ENCODE results near the gene OR2T6.
A peak's percentile ranks its signal among the peaks of the same experiment; 100 is the strongest.

The OR2T6 gene

DNA sequence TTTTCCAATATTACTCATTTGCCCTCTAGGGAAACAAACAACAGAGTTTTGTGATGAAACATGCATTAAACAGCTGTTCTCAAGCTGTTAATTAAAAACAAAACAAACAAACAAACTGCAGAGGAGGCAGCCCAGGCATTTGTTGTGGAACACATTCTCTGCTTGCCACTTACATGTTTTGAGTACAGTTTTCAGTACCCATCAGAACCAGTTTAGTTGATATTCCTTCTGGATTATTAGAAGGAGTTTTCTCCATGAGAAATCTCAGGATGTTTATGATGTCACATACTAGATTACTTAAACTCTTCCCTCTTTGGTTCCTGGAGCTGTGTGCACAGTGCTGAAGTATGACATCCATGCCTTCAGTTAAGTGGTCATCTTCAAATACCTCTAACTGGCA, at the start of gene OR2T6:
Gene OR2T6 (plus strand): TSS at position 301 of the 400 bp plus-strand sequence. CDS start 11,863 bp downstream, outside the sequence.
- TF ChIP-seq POLR2A (IDR thresholded peaks at IDR 0.05; ENCODE audit: low read depth, low read length): no peak
- FAIRE-seq (no peak), DNase-seq (ENCODE audit: insufficient read length, low spot score) (no peak)

- no peak for TF ChIP-seq POLR2A (IDR thresholded peaks at IDR 0.05; ENCODE audit: low read depth, low read length)
- DNase-seq (ENCODE audit: insufficient read length, low spot score): no peak
- no peak for FAIRE-seq
Measured at GRCh38 chr1:248343451-248343850, 32.1 kb upstream of the OR2T6 start.

GRCh38 chr1:248348475-248348874, 27.1 kb upstream of the OR2T6 start, which contains the start of gene OR14C36:
TSS of gene OR14C36 (plus strand) at chr1:248348775. CDS start at chr1:248348775, 0 bp downstream.
- DNase-seq (ENCODE audit: insufficient read length, low spot score): no peak
- no peak for TF ChIP-seq POLR2A (IDR thresholded peaks at IDR 0.05; ENCODE audit: low read depth, low read length)
- no peak for FAIRE-seq

DNA sequence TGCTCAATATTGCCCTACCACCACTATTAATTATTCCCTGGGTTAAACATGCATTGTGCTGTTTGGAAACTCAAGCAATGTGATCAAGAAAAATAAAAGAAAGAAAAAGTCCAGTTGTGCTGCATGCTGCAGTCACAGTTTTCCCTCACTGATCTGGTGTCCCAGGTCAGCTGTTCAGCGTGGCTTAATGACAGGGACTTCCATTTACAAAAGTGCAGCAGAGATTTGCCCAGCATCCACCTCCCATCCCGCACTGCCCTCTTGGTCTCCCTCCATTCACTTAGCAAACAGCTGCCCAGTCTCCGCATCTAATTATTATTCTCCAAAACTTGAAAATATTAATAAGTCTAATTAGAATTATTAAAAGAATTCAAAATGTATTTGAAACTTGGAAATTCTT, 16.1 kb upstream of the OR2T6 start:
- TF ChIP-seq POLR2A (IDR thresholded peaks at IDR 0.05; ENCODE audit: low read depth, low read length): no peak
- no peak for FAIRE-seq

GRCh38 chr1:248361121-248361715, 14.3 kb upstream of the OR2T6 start, which contains the start of gene OR2T4:
TSS of gene OR2T4 (plus strand) at chr1:248361665. CDS start at chr1:248361665, 0 bp downstream.
- FAIRE-seq (no peak), DNase-seq (ENCODE audit: insufficient read length, low spot score) (no peak)
- TF ChIP-seq POLR2A (IDR thresholded peaks at IDR 0.05; ENCODE audit: low read depth, low read length): no peak

More for the DNA sequence above, 16.1 kb upstream of the OR2T6 start:
- DNase-seq (ENCODE audit: insufficient read length, low spot score): no peak

GRCh38 chr1:248366609-248367008, 8.9 kb upstream of the OR2T6 start:
- no peak for DNase-seq (ENCODE audit: insufficient read length, low spot score)
- FAIRE-seq: no peak
- TF ChIP-seq POLR2A (IDR thresholded peaks at IDR 0.05; ENCODE audit: low read depth, low read length): no peak

DNA sequence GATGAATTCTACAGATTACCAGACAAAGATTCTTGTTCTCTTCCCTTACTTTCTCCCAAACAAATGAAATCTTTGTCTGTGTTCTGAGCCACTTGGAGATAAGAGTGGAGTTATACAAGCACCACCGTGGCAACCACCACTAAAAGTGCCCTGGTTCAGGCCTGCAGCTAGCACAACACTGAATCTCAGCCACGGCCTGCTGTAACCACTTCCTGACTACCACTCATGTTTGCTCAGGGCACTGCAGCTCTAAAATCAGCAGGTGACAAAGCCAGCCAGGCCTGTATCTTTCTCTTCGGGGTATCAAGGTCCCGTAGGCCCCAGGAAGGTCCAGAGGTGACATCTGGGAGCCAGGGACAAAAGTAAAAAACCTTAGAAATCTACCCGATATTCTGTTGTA, 3.2 kb upstream of the OR2T6 start:
- TF ChIP-seq POLR2A (IDR thresholded peaks at IDR 0.05; ENCODE audit: low read depth, low read length): no peak
- DNase-seq (ENCODE audit: insufficient read length, low spot score): no peak
- FAIRE-seq: no peak

- no peak for FAIRE-seq
- DNase-seq (ENCODE audit: insufficient read length, low spot score): no peak
- TF ChIP-seq POLR2A (IDR thresholded peaks at IDR 0.05; ENCODE audit: low read depth, low read length): no peak
Measured at GRCh38 chr1:248373761-248374160, 1.8 kb upstream of the OR2T6 start.

DNA sequence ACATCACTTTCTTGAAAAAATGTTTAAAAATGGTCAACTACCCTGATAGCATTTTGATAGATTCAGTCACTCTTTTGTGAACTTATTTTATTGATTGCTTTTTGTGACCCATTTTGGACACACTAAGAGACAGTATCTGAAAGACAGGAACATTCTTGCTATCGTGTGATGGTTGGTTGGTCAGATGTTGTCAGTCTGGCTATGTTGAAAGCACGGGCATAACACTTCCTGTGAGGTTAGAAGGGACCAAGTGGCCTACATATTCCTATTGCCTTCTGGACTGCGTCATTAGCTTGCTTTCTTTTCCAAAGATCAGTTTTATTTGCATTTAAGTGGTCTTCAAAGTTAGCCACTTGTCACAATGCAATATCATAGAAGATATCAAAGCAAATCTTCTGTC, 1.4 kb downstream of the OR2T6 start:
- no peak for TF ChIP-seq POLR2A (IDR thresholded peaks at IDR 0.05; ENCODE audit: low read depth, low read length)
- FAIRE-seq (no peak), DNase-seq (ENCODE audit: insufficient read length, low spot score) (no peak)

- DNase-seq (ENCODE audit: insufficient read length, low spot score) (no peak), FAIRE-seq (no peak)
- no peak for TF ChIP-seq POLR2A (IDR thresholded peaks at IDR 0.05; ENCODE audit: low read depth, low read length)
Measured at GRCh38 chr1:248380854-248381253, 5.3 kb downstream of the OR2T6 start.

- FAIRE-seq (no peak), DNase-seq (ENCODE audit: insufficient read length, low spot score) (no peak)
- no peak for TF ChIP-seq POLR2A (IDR thresholded peaks at IDR 0.05; ENCODE audit: low read depth, low read length)
Measured at GRCh38 chr1:248388426-248388825, 12.9 kb downstream of the OR2T6 start.

- FAIRE-seq (no peak), DNase-seq (ENCODE audit: insufficient read length, low spot score) (no peak)
- TF ChIP-seq POLR2A (IDR thresholded peaks at IDR 0.05; ENCODE audit: low read depth, low read length): no peak
Measured at GRCh38 chr1:248393050-248393449, 17.5 kb downstream of the OR2T6 start.

DNA sequence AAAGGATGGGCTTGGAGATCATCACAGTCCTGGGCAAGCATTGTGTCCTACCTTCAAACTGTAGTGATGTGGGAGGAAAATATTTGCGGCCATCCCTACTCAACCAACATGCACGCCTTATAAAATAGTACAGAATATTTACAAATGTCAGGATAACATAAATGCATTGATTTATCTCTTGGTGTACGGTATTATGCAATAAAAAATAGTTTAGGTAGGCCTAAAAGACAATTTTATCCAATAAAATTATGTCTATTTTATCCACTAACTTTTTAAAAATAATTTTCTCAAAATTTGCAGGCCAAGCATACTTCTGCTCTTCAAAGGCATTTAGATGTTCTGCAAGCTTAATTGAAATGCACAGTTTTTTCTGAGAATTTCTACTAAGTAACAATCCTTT, 27.2 kb downstream of the OR2T6 start, which contains the start of gene OR2T1:
Gene OR2T1 (plus strand): TSS at position 301 of the 400 bp plus-strand sequence. CDS start 3,100 bp downstream, outside the sequence.
- TF ChIP-seq POLR2A (IDR thresholded peaks at IDR 0.05; ENCODE audit: low read depth, low read length): no peak
- no peak for DNase-seq (ENCODE audit: insufficient read length, low spot score)
- FAIRE-seq: no peak

DNA sequence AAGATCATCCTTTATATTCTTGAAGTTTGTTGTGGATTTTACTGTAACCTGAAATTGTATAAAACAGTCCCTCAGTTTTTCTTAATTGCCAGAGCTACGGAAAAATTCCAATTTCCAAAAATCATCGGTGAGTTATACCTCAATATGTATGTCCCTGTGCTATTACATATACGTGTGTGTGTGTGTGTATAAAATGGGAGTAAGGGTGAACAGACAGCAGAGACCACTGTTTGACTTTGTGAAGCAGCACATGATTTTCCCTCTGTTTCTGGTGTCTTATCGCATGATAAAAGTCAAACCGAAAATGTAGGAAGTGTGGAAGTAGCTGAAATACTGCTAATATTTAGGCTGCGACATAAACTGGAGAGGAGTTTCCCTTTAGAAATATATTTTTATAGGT, 28.5 kb downstream of the OR2T6 start:
- DNase-seq (ENCODE audit: insufficient read length, low spot score) (no peak), FAIRE-seq (peak; percentile 94)
- no peak for TF ChIP-seq POLR2A (IDR thresholded peaks at IDR 0.05; ENCODE audit: low read depth, low read length)

Data from H54 (cell line).